WTC11 (cell line): ENCODE results near the gene NID2. TPM values are rescaled to one million over a fixed set of nuclear protein-coding genes. Genes with fewer than 3 reads are reported as not detected.

ENCODE experiments used
- ATAC-seq: fragments of 200-7000 bp; cut with Tn5 transposase; 2 replicates; pipeline ENCODE4 v1.10.0; 2021; ENCODE audit warnings: mild to moderate bottlenecking, moderate library complexity
- CTCF ChIA-PET: fragments of 300-600 bp; sonication (Branson Sonifier 250); formaldehyde crosslinking; loops from one replicate; lab custom pipeline; 2021; ENCODE audit warnings: antibody characterized with exemption; lab: Charles Lee
- POLR2A ChIA-PET: fragments of 350-600 bp; sonication (Branson Sonifier 250); formaldehyde crosslinking; loops from one replicate; lab custom pipeline; 2021; ENCODE audit warnings: antibody characterized with exemption; lab: Charles Lee
- DNase-seq: peaks from one replicate; pipeline ENCODE4 v3.0.0; 2021; ENCODE audit warnings: low spot score
- H3K27ac Mint-ChIP-seq: 2 replicates; pipeline ENCODE4 v1.8.0; 2021; ENCODE audit warnings: mixed read lengths
- H3K27me3 Mint-ChIP-seq: 2 replicates; pipeline ENCODE4 v1.8.0; 2021; ENCODE audit warnings: low read depth, mild to moderate bottlenecking, moderate library complexity, mixed read lengths
- H3K36me3 Mint-ChIP-seq: 2 replicates; pipeline ENCODE4 v1.8.0; 2021; ENCODE audit warnings: mixed read lengths
- H3K4me1 Mint-ChIP-seq: 2 replicates; pipeline ENCODE4 v1.8.0; 2022; ENCODE audit warnings: mixed read lengths
- H3K4me3 Mint-ChIP-seq: 2 replicates; pipeline ENCODE4 v1.8.0; 2021; ENCODE audit warnings: mild to moderate bottlenecking, moderate library complexity, mixed read lengths
- H3K9me3 Mint-ChIP-seq: 2 replicates; pipeline ENCODE4 v1.8.0; 2021; ENCODE audit warnings: mixed read lengths
- CREM ChIP-seq: sonication (generic); formaldehyde crosslinking; IDR thresholded peaks from 2 replicates; pipeline ENCODE4 v1.8.1; 2022; ENCODE audit warnings: mild to moderate bottlenecking, missing genetic modification reagents, moderate library complexity
- ELF4 ChIP-seq: sonication (generic); formaldehyde crosslinking; IDR thresholded peaks from 2 replicates; pipeline ENCODE4 v1.8.1; 2022; ENCODE audit warnings: low read depth, mild to moderate bottlenecking, moderate library complexity, missing genetic modification reagents
- ETV6 ChIP-seq: sonication (generic); formaldehyde crosslinking; IDR thresholded peaks from 2 replicates; pipeline ENCODE4 v1.8.1; 2022; ENCODE audit warnings: mild to moderate bottlenecking, missing genetic modification reagents
- FOXK1 ChIP-seq: sonication (generic); formaldehyde crosslinking; IDR thresholded peaks from 2 replicates; pipeline ENCODE4 v1.8.0; 2022; ENCODE audit warnings: mild to moderate bottlenecking, moderate library complexity, missing genetic modification reagents
- GTF2I ChIP-seq: fragments of 250-450 bp; sonication (Bioruptor Pico); conservative IDR thresholded peaks from 2 replicates; pipeline ENCODE4 v1.4.0; 2021; ENCODE audit warnings: mild to moderate bottlenecking
- HMGA2 ChIP-seq: fragments of 250-450 bp; sonication (Bioruptor Pico); IDR thresholded peaks from 2 replicates; pipeline ENCODE4 v1.4.0; 2021; ENCODE audit warnings: mild to moderate bottlenecking, moderate library complexity
- KAT7 ChIP-seq: sonication (generic); formaldehyde crosslinking; IDR thresholded peaks from 2 replicates; pipeline ENCODE4 v1.8.1; 2023; ENCODE audit warnings: missing genetic modification reagents, mild to moderate bottlenecking, borderline replicate concordance
- NR1H2 ChIP-seq: sonication (generic); formaldehyde crosslinking; IDR thresholded peaks from 2 replicates; pipeline ENCODE4 v1.9.0; 2021; ENCODE audit warnings: mild to moderate bottlenecking, moderate library complexity, missing genetic modification reagents
- NR2C2 ChIP-seq: sonication (generic); formaldehyde crosslinking; IDR thresholded peaks from 2 replicates; pipeline ENCODE4 v1.8.0; 2022; ENCODE audit warnings: mild to moderate bottlenecking, missing genetic modification reagents
- RELA ChIP-seq: sonication (generic); formaldehyde crosslinking; IDR thresholded peaks from 2 replicates; pipeline ENCODE4 v1.8.1; 2022; ENCODE audit warnings: missing genetic modification reagents, mild to moderate bottlenecking, borderline replicate concordance
- TEAD1 ChIP-seq: sonication (generic); formaldehyde crosslinking; IDR thresholded peaks from 2 replicates; pipeline ENCODE4 v1.8.0; 2022; ENCODE audit warnings: mild to moderate bottlenecking, missing genetic modification reagents
- TP53 ChIP-seq: sonication (generic); formaldehyde crosslinking; IDR thresholded peaks from 2 replicates; pipeline ENCODE4 v1.8.1; 2023; ENCODE audit warnings: mild to moderate bottlenecking, missing genetic modification reagents
- ZNF138 ChIP-seq: sonication (generic); formaldehyde crosslinking; conservative IDR thresholded peaks from 2 replicates; pipeline ENCODE4 v1.8.1; 2022; ENCODE audit warnings: mild to moderate bottlenecking, moderate library complexity, missing genetic modification reagents
- ZNF219 ChIP-seq: sonication (generic); formaldehyde crosslinking; IDR thresholded peaks from 2 replicates; pipeline ENCODE4 v1.8.0; 2023; ENCODE audit warnings: missing genetic modification reagents, mild to moderate bottlenecking, borderline replicate concordance
- total RNA-seq: library from RNA; stranded (reverse); gene quantifications from 3 replicates; pipeline ENCODE4 v1.2.3, GENCODE V29; 2021
- TF ChIP-seq, protein P1 (sequence below): sonication (generic); formaldehyde crosslinking; IDR thresholded peaks from 2 replicates; pipeline ENCODE4 v1.8.1; 2023; ENCODE audit warnings: mild to moderate bottlenecking, missing genetic modification reagents, borderline replicate concordance
- TF ChIP-seq, protein P2 (sequence below): sonication (generic); formaldehyde crosslinking; IDR thresholded peaks from 2 replicates; pipeline ENCODE4 v1.8.1; 2022; ENCODE audit warnings: low read depth, missing genetic modification reagents, borderline replicate concordance
- TF ChIP-seq, protein P3 (sequence below): sonication (generic); formaldehyde crosslinking; conservative IDR thresholded peaks from 2 replicates; pipeline ENCODE4 v1.8.1; 2023; ENCODE audit warnings: mild to moderate bottlenecking, low read depth, missing genetic modification reagents, moderate library complexity
- TF ChIP-seq, protein P4 (sequence below): sonication (generic); formaldehyde crosslinking; IDR thresholded peaks from 2 replicates; pipeline ENCODE4 v1.8.1; 2023; ENCODE audit warnings: mild to moderate bottlenecking, missing genetic modification reagents, moderate library complexity
- TF ChIP-seq, protein P5 (sequence below): fragments of 250-450 bp; sonication (Bioruptor Pico); IDR thresholded peaks from 2 replicates; pipeline ENCODE4 v2.1.2; 2022; ENCODE audit warnings: mild to moderate bottlenecking, moderate library complexity
- TF ChIP-seq, protein P6 (sequence below): sonication (generic); formaldehyde crosslinking; IDR thresholded peaks from 2 replicates; pipeline ENCODE4 v1.8.1; 2023; ENCODE audit warnings: mild to moderate bottlenecking, missing genetic modification reagents, moderate library complexity
- TF ChIP-seq, protein P7 (sequence below): fragments of 250-450 bp; sonication (Bioruptor Pico); IDR thresholded peaks from 2 replicates; pipeline ENCODE4 v1.9.0; 2021; ENCODE audit warnings: mild to moderate bottlenecking

Gene NID2
- total RNA-seq, 1 experiment from 2014 or later = 5.4 TPM

DNA sequence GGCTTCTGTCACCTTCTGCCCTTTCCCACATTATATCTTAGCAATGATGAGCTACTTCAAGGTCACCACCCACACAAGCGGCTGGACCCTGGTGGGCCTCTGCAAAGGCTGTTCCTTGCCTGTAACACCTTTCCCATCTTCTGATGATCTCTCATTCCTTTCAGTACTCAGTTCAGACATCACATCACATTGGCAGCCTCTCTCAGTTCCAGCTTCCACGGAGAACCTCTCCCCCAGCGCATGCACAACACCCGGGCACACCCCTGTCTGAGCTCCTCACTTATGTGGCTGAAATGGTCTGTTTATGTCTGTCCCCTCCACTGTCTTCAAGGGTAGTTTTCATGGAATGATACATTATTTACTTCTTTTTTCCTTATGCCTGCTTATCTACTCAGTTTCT lies 6.5 kb upstream of the NID2 start:
- H3K4me1 Mint-ChIP-seq = peaks cover 9% of the 10 kb centered on the region
- CTCF ChIA-PET = interaction anchor here (1.2 kb wide), 1 partner anchor 62 kb away, joined by 4 read pairs; no protein-coding TSS in a partner anchor
- H3K27me3 Mint-ChIP-seq = peaks cover 21% of the 10 kb centered on the region
- no peaks in the 10 kb centered on the region for H3K9me3 Mint-ChIP-seq
- H3K27ac Mint-ChIP-seq = no peak overlapping the region
- H3K36me3 Mint-ChIP-seq = no peaks in the 10 kb centered on the region
- DNase-seq = no peak
- no peak for TF ChIP-seq ETV6 (CRISPR knock-in tag)
- no peak for TF ChIP-seq NR1H2
- TF ChIP-seq, protein P1, sequence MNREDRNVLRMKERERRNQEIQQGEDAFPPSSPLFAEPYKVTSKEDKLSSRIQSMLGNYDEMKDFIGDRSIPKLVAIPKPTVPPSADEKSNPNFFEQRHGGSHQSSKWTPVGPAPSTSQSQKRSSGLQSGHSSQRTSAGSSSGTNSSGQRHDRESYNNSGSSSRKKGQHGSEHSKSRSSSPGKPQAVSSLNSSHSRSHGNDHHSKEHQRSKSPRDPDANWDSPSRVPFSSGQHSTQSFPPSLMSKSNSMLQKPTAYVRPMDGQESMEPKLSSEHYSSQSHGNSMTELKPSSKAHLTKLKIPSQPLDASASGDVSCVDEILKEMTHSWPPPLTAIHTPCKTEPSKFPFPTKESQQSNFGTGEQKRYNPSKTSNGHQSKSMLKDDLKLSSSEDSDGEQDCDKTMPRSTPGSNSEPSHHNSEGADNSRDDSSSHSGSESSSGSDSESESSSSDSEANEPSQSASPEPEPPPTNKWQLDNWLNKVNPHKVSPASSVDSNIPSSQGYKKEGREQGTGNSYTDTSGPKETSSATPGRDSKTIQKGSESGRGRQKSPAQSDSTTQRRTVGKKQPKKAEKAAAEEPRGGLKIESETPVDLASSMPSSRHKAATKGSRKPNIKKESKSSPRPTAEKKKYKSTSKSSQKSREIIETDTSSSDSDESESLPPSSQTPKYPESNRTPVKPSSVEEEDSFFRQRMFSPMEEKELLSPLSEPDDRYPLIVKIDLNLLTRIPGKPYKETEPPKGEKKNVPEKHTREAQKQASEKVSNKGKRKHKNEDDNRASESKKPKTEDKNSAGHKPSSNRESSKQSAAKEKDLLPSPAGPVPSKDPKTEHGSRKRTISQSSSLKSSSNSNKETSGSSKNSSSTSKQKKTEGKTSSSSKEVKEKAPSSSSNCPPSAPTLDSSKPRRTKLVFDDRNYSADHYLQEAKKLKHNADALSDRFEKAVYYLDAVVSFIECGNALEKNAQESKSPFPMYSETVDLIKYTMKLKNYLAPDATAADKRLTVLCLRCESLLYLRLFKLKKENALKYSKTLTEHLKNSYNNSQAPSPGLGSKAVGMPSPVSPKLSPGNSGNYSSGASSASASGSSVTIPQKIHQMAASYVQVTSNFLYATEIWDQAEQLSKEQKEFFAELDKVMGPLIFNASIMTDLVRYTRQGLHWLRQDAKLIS = no peak
- no peak for TF ChIP-seq ELF4 (CRISPR knock-in tag)
- no peak for TF ChIP-seq NR2C2
- TF ChIP-seq KAT7 = no peak
- TF ChIP-seq, protein P2, sequence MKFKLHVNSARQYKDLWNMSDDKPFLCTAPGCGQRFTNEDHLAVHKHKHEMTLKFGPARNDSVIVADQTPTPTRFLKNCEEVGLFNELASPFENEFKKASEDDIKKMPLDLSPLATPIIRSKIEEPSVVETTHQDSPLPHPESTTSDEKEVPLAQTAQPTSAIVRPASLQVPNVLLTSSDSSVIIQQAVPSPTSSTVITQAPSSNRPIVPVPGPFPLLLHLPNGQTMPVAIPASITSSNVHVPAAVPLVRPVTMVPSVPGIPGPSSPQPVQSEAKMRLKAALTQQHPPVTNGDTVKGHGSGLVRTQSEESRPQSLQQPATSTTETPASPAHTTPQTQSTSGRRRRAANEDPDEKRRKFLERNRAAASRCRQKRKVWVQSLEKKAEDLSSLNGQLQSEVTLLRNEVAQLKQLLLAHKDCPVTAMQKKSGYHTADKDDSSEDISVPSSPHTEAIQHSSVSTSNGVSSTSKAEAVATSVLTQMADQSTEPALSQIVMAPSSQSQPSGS (CRISPR knock-in tag) = no peak
- no peak for TF ChIP-seq FOXK1
- TF ChIP-seq, all 79 proteins: peak for 0
- H3K4me3 Mint-ChIP-seq = no peak overlapping the region
- POLR2A ChIA-PET = no interaction called here
- ATAC-seq = no peak

DNA sequence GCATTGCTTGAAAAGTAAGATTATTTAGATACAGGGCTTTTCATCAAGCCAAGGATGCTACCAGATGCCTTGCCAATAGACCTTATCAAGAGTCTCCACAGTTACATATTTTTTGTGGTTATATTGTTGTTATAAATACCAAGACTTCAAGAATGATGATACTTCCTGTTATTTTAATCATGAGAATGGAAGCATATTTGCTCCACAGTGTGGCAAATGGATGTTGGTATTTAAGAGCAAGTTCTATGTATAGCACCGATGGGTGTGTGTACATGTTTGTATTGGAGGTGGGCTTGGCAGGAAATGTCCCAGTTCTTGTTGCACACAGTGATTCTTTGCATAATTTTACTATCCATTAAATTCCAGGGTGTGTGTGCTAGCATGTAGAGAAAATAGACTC lies 4.4 kb upstream of the NID2 start:
- Mint-ChIP-seq H3K36me3 (no peaks in the 10 kb centered on the region), H3K4me3 (no peak overlapping the region), H3K27me3 (peaks cover 36% of the 10 kb centered on the region), H3K27ac (no peak overlapping the region), H3K4me1 (peaks cover 14% of the 10 kb centered on the region), H3K9me3 (no peaks in the 10 kb centered on the region)
- DNase-seq (no peak), ATAC-seq (no peak)
- CTCF ChIA-PET = interaction anchor here (1.0 to 5.3 kb wide), 3 partner anchors 16 to 60 kb away, joined by 3 to 55 read pairs (median 14); no protein-coding TSS in a partner anchor
- POLR2A ChIA-PET = no interaction called here
- TF ChIP-seq, protein P3, sequence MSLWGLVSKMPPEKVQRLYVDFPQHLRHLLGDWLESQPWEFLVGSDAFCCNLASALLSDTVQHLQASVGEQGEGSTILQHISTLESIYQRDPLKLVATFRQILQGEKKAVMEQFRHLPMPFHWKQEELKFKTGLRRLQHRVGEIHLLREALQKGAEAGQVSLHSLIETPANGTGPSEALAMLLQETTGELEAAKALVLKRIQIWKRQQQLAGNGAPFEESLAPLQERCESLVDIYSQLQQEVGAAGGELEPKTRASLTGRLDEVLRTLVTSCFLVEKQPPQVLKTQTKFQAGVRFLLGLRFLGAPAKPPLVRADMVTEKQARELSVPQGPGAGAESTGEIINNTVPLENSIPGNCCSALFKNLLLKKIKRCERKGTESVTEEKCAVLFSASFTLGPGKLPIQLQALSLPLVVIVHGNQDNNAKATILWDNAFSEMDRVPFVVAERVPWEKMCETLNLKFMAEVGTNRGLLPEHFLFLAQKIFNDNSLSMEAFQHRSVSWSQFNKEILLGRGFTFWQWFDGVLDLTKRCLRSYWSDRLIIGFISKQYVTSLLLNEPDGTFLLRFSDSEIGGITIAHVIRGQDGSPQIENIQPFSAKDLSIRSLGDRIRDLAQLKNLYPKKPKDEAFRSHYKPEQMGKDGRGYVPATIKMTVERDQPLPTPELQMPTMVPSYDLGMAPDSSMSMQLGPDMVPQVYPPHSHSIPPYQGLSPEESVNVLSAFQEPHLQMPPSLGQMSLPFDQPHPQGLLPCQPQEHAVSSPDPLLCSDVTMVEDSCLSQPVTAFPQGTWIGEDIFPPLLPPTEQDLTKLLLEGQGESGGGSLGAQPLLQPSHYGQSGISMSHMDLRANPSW (CRISPR knock-in tag) = no peak
- TF ChIP-seq, protein P4, sequence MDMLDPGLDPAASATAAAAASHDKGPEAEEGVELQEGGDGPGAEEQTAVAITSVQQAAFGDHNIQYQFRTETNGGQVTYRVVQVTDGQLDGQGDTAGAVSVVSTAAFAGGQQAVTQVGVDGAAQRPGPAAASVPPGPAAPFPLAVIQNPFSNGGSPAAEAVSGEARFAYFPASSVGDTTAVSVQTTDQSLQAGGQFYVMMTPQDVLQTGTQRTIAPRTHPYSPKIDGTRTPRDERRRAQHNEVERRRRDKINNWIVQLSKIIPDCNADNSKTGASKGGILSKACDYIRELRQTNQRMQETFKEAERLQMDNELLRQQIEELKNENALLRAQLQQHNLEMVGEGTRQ = no peak
- TF ChIP-seq CREM (CRISPR knock-in tag) (no peak), GTF2I (CRISPR knock-in tag) (no peak), ZNF138 (no peak), TP53 (CRISPR knock-in tag) (no peak), RELA (CRISPR knock-in tag) (no peak), TEAD1 (no peak), ZNF219 (CRISPR knock-in tag) (no peak), HMGA2 (CRISPR knock-in tag) (no peak)
- TF ChIP-seq, protein P5, sequence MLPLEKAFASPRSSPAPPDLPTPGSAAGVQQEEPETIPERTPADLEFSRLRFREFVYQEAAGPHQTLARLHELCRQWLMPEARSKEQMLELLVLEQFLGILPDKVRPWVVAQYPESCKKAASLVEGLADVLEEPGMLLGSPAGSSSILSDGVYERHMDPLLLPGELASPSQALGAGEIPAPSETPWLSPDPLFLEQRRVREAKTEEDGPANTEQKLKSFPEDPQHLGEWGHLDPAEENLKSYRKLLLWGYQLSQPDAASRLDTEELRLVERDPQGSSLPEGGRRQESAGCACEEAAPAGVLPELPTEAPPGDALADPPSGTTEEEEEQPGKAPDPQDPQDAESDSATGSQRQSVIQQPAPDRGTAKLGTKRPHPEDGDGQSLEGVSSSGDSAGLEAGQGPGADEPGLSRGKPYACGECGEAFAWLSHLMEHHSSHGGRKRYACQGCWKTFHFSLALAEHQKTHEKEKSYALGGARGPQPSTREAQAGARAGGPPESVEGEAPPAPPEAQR (CRISPR knock-in tag) = no peak
- TF ChIP-seq, protein P6, sequence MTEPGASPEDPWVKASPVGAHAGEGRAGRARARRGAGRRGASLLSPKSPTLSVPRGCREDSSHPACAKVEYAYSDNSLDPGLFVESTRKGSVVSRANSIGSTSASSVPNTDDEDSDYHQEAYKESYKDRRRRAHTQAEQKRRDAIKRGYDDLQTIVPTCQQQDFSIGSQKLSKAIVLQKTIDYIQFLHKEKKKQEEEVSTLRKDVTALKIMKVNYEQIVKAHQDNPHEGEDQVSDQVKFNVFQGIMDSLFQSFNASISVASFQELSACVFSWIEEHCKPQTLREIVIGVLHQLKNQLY = no peak
- TF ChIP-seq, protein P7, sequence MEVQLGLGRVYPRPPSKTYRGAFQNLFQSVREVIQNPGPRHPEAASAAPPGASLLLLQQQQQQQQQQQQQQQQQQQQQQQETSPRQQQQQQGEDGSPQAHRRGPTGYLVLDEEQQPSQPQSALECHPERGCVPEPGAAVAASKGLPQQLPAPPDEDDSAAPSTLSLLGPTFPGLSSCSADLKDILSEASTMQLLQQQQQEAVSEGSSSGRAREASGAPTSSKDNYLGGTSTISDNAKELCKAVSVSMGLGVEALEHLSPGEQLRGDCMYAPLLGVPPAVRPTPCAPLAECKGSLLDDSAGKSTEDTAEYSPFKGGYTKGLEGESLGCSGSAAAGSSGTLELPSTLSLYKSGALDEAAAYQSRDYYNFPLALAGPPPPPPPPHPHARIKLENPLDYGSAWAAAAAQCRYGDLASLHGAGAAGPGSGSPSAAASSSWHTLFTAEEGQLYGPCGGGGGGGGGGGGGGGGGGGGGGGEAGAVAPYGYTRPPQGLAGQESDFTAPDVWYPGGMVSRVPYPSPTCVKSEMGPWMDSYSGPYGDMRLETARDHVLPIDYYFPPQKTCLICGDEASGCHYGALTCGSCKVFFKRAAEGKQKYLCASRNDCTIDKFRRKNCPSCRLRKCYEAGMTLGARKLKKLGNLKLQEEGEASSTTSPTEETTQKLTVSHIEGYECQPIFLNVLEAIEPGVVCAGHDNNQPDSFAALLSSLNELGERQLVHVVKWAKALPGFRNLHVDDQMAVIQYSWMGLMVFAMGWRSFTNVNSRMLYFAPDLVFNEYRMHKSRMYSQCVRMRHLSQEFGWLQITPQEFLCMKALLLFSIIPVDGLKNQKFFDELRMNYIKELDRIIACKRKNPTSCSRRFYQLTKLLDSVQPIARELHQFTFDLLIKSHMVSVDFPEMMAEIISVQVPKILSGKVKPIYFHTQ = no peak
